Vagina (tissue), 2 donors: ENCODE data around the gene RIPOR3. TPM values are rescaled to one million over a fixed set of nuclear protein-coding genes. Genes with fewer than 3 reads are reported as not detected.
"Not testable (repeated sequence)": the region's sequence is repeated elsewhere in the genome, so short reads cannot be mapped to it uniquely, and the experiment has no call there.

Experiments
- DNase-seq, 2 donors: peaks; one replicate each; pipeline ENCODE4 v3.0.0-alpha.2; 2017; ENCODE audit errors: extremely low spot score in 2 of 2
- H3K27ac ChIP-seq: fragments of 200-600 bp; sonication (generic); one replicate; pipeline ENCODE4 v1.5.1; 2019
- H3K27me3 ChIP-seq: fragments of 200-600 bp; sonication (generic); one replicate; pipeline ENCODE4 v1.5.1; 2019
- H3K36me3 ChIP-seq, 2 donors: fragments of 200-600 bp; sonication (generic); one replicate each; pipeline ENCODE4 v1.5.1; 2017 to 2019
- H3K4me1 ChIP-seq: fragments of 200-600 bp; sonication (generic); one replicate; pipeline ENCODE4 v1.5.1; 2019
- H3K4me3 ChIP-seq, 2 donors: fragments of 200-600 bp; sonication (generic); 1 replicate in 1 of 2; 2 replicates in 1 of 2; pipeline ENCODE4 v1.5.1; 2016 to 2019
- H3K9me3 ChIP-seq: fragments of 200-600 bp; sonication (generic); one replicate; pipeline ENCODE4 v1.5.1; 2019
- POLR2A ChIP-seq, 2 donors: fragments of 450-650 bp; IDR thresholded peaks; one replicate each; pipeline ENCODE4 v1.6.1; 2017; ENCODE audit warnings: antibody characterized with exemption in 2 of 2, mild to moderate bottlenecking in 2 of 2, moderate library complexity in 2 of 2
- POLR2AphosphoS5 ChIP-seq, 2 donors: sonication (generic); formaldehyde crosslinking; IDR thresholded peaks; one replicate each; pipeline ENCODE4 v1.9.0; 2017; ENCODE audit warnings: antibody characterized with exemption in 2 of 2, mild to moderate bottlenecking in 2 of 2, low read depth in 1 of 2; ENCODE audit not compliant: insufficient read depth in 1 of 2
- intact Hi-C: fragments of 100-400 bp; cut with DNase I; formaldehyde crosslinking; loops from one replicate; pipeline ENCODE4 v1.15.1; 2023
- total RNA-seq: library from RNA; depleted of rRNA; stranded (reverse); fragments of >200 nt; gene quantifications from one replicate; pipeline ENCODE4 v1.2.3, GENCODE V29; 2016
- TF ChIP-seq, protein P1 (sequence below), 3 experiments: fragments of 450-650 bp in 2 of 3; fragments of 200-600 bp in 1 of 3; sonication (generic) in 1 of 3; IDR thresholded peaks; one replicate each; pipeline ENCODE4 v1.5.1; 2017 to 2019; ENCODE audit warnings: antibody characterized with exemption in 3 of 3, mild to moderate bottlenecking in 2 of 3, moderate library complexity in 2 of 3

Gene RIPOR3
- total RNA-seq, 1 donor from 2014 or later = 38.1 TPM

- no peak overlapping the region for H3K4me3 ChIP-seq
- no peaks in the 10 kb centered on the region for H3K36me3 ChIP-seq
- DNase-seq = no peak
- no peak for TF ChIP-seq POLR2A (IDR thresholded peaks at IDR 0.05)
- no peak for TF ChIP-seq POLR2AphosphoS5 (IDR thresholded peaks at IDR 0.05; ENCODE audit: insufficient read depth in 1 of 2, low read depth in 1 of 2)
- TF ChIP-seq, protein P1, sequence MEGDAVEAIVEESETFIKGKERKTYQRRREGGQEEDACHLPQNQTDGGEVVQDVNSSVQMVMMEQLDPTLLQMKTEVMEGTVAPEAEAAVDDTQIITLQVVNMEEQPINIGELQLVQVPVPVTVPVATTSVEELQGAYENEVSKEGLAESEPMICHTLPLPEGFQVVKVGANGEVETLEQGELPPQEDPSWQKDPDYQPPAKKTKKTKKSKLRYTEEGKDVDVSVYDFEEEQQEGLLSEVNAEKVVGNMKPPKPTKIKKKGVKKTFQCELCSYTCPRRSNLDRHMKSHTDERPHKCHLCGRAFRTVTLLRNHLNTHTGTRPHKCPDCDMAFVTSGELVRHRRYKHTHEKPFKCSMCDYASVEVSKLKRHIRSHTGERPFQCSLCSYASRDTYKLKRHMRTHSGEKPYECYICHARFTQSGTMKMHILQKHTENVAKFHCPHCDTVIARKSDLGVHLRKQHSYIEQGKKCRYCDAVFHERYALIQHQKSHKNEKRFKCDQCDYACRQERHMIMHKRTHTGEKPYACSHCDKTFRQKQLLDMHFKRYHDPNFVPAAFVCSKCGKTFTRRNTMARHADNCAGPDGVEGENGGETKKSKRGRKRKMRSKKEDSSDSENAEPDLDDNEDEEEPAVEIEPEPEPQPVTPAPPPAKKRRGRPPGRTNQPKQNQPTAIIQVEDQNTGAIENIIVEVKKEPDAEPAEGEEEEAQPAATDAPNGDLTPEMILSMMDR (IDR thresholded peaks at IDR 0.05) = no peak
- no peaks in the 10 kb centered on the region for H3K27me3 ChIP-seq
- H3K27ac ChIP-seq = peak overlapping the region; percentile 1
- H3K9me3 ChIP-seq = no peaks in the 10 kb centered on the region
- H3K4me1 ChIP-seq = peaks cover 19% of the 10 kb centered on the region
- intact Hi-C loops = no loop called here
Measured at GRCh38 chr20:50681359-50682064, 9.8 kb downstream of the RIPOR3 start.

- Histone ChIP-seq H3K36me3 (no peaks in the 10 kb centered on the region), H3K27me3 (no peaks in the 10 kb centered on the region), H3K4me3 (no peak overlapping the region), H3K27ac (peak overlapping the region; percentile 64), H3K4me1 (peaks cover 31% of the 10 kb centered on the region), H3K9me3 (no peaks in the 10 kb centered on the region)
- DNase-seq = no peak
- TF ChIP-seq POLR2A (IDR thresholded peaks at IDR 0.05) = no peak
- TF ChIP-seq POLR2AphosphoS5 (IDR thresholded peaks at IDR 0.05; ENCODE audit: insufficient read depth in 1 of 2, low read depth in 1 of 2) = peak in 1 of 2 donors; percentile 61
- intact Hi-C loops = no loop called here
Measured at GRCh38 chr20:50680105-50680960, 11.0 kb downstream of the RIPOR3 start.

DNA sequence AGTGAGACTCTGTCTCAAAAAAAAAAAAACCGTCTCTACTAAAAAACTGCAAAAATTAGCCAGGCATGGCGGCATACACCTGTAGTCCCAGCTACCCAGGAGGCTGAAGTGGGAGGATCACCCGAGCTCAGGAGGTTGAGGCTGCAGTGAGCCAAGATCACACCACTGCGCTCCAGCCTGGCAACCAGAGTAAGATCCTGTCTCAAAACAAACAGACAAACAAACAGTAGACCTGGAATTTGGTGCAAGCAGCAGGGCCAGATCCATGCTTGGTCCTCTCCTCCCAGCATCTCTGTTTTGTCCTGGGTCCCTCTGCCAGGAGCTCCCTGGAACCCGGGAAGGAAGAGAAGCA lies 11.6 kb downstream of the RIPOR3 start:
- Histone ChIP-seq H3K4me1 (peaks cover 37% of the 10 kb centered on the region), H3K27ac (peak overlapping the region; percentile 64), H3K9me3 (no peaks in the 10 kb centered on the region), H3K27me3 (no peaks in the 10 kb centered on the region), H3K36me3 (no peaks in the 10 kb centered on the region), H3K4me3 (no peak overlapping the region)
- TF ChIP-seq POLR2AphosphoS5 (IDR thresholded peaks at IDR 0.05; ENCODE audit: insufficient read depth in 1 of 2, low read depth in 1 of 2) (no peak), POLR2A (IDR thresholded peaks at IDR 0.05) (no peak)
- TF ChIP-seq, protein P1 (IDR thresholded peaks at IDR 0.05) = no peak
- DNase-seq = no peak
- intact Hi-C loops = no loop called here

DNA sequence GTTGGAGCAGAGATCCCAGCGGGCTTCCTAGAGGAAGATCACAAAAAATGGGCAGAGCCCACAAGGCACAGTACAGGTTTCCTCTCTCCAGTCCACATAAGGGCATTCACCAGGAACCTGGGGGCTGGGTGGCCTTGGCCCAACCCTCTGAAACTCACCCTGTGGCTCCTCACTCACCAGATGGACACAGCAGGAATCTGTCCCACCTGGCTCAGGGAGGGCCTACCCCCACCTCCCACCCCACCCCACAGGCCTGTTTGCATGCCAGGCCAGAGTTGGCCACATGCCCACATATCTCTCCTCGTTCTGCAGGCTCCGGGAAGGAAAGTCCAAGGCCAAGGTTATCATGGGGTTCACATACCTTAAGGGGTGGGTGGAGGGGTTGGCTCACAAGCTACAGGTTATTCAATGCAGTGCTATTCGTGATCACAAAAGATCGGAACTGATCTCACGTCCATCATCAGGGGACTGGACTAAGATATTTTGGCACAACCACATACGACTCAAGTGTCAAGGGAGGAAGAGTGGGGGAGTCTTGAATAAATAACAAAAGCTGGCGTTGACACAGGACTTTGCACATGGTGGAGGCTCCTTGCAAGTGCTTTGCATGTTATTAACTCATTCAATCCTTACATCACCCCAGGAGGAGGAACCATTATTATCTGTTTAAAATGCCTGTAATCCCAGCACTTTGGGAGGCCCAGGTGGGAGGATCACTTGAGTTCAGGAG lies 13.0 kb downstream of the RIPOR3 start:
- DNase-seq = no peak
- no peaks in the 10 kb centered on the region for H3K36me3 ChIP-seq
- TF ChIP-seq, protein P1 (IDR thresholded peaks at IDR 0.05) = no peak
- TF ChIP-seq POLR2A (IDR thresholded peaks at IDR 0.05) (no peak), POLR2AphosphoS5 (IDR thresholded peaks at IDR 0.05; ENCODE audit: insufficient read depth in 1 of 2, low read depth in 1 of 2) (no peak)
- H3K4me1 ChIP-seq = peaks cover 47% of the 10 kb centered on the region
- H3K4me3 ChIP-seq = no peak overlapping the region
- intact Hi-C loops = no loop called here
- H3K9me3 ChIP-seq = no peaks in the 10 kb centered on the region
- no peak overlapping the region for H3K27ac ChIP-seq
- H3K27me3 ChIP-seq = no peaks in the 10 kb centered on the region

DNA sequence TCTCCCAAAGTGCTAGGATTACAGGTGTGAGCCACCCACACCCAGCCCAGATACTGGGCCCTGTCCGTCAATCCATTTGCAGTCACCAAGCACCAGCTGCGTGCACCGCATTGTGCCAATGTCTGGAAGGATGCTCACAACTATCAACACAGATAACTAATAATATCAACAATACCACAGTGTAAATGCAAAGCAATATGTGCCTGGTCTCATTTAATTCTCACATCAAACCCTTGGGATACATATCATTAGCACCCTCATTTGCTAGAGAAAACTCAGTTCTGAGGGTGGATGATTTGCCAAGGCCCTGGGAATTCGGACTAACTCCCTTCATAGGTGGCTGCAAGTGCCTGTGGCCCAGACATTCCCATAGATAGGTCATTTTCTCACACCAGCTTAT lies 14.5 kb downstream of the RIPOR3 start:
- no peak overlapping the region for H3K27ac ChIP-seq
- H3K27me3 ChIP-seq = no peaks in the 10 kb centered on the region
- DNase-seq = no peak
- no peak overlapping the region for H3K4me3 ChIP-seq
- H3K4me1 ChIP-seq = peaks cover 58% of the 10 kb centered on the region
- intact Hi-C loops = no loop called here
- H3K36me3 ChIP-seq = no peaks in the 10 kb centered on the region
- TF ChIP-seq POLR2A (IDR thresholded peaks at IDR 0.05) (no peak), POLR2AphosphoS5 (IDR thresholded peaks at IDR 0.05; ENCODE audit: insufficient read depth in 1 of 2, low read depth in 1 of 2) (no peak)
- TF ChIP-seq, protein P1 (IDR thresholded peaks at IDR 0.05) = no peak
- no peaks in the 10 kb centered on the region for H3K9me3 ChIP-seq

- H3K27me3 ChIP-seq, intact Hi-C loops, H3K4me3 ChIP-seq, H3K36me3 ChIP-seq, DNase-seq, H3K9me3 ChIP-seq: not testable (repeated sequence)
- Histone ChIP-seq H3K27ac (peak overlapping the region; percentile 59), H3K4me1 (peaks cover 58% of the 10 kb centered on the region)
Measured at GRCh38 chr20:50676377-50676731, 15.0 kb downstream of the RIPOR3 start.
